Measurements from ENCODE around the gene DKK1. TPM values are rescaled to one million over a fixed set of nuclear protein-coding genes. Genes with fewer than 3 reads are reported as not detected.

DKK1 gene
- total RNA-seq, 1 experiment from 2014 or later: 75.2 TPM

DNA sequence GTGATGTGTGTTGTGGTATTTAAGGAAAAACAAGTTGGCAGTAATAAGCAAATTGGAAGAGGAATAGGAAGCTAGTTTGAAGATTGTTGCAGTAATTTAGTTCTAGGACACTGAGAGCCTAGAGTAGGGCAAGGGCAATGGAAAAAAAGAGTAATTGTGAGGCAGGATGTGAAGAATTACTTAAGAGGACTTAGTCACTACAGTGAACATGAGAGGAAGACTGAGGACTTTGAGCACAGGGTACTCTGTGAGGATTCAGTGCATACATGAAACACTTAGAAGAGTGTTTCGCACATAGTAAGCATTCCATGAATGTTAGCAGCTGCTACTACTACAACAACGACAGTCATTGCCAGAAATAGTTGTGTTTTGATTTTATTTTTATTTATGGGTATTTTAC is 30.9 kb upstream of the DKK1 start:
- H2AFZ ChIP-seq: no peak overlapping the region; the same call in 1 of the 2 replicates
- no peaks in the 10 kb centered on the region for H3F3A ChIP-seq (ENCODE audit: insufficient read depth, low read depth)
- no peaks in the 10 kb centered on the region for H3K79me2 ChIP-seq (ENCODE audit: low read depth)
- intact Hi-C loops (cut with micrococcal nuclease; ENCODE audit: unreplicated experiment): no loop called here
- no peak overlapping the region for H3K27ac ChIP-seq
- H3K4me2 ChIP-seq: no peak overlapping the region
- H3K4me1 ChIP-seq (replicated peaks; ENCODE audit: insufficient read depth): no peaks in the 10 kb centered on the region
- no TSS peak for BruUV-seq (replicated peaks)
- CTCF ChIA-PET: no interaction called here
- no peaks in the 10 kb centered on the region for H4K20me1 ChIP-seq (ENCODE audit: insufficient read depth)
- no peaks in the 10 kb centered on the region for H3K36me3 ChIP-seq (ENCODE audit: low read depth)
- no peaks in the 10 kb centered on the region; the same call in 1 of the 2 replicates for H3K9me2 ChIP-seq (ENCODE audit: insufficient read depth)
- H3K9me3 ChIP-seq (ENCODE audit: insufficient read depth, low read depth): peaks cover under 1% of the 10 kb centered on the region; the same call in 1 of the 2 replicates
- H3K4me3 ChIP-seq: no peak overlapping the region
- H3K27me3 ChIP-seq (ENCODE audit: insufficient read depth, low read depth): no peaks in the 10 kb centered on the region
- DNase-seq: no peak
- POLR2A ChIA-PET (ENCODE audit: unreplicated experiment): no interaction called here
- no peak for TF ChIP-seq EZH2 (IDR thresholded peaks at IDR 0.05; ENCODE audit: low read depth)
- TF ChIP-seq, protein P1, sequence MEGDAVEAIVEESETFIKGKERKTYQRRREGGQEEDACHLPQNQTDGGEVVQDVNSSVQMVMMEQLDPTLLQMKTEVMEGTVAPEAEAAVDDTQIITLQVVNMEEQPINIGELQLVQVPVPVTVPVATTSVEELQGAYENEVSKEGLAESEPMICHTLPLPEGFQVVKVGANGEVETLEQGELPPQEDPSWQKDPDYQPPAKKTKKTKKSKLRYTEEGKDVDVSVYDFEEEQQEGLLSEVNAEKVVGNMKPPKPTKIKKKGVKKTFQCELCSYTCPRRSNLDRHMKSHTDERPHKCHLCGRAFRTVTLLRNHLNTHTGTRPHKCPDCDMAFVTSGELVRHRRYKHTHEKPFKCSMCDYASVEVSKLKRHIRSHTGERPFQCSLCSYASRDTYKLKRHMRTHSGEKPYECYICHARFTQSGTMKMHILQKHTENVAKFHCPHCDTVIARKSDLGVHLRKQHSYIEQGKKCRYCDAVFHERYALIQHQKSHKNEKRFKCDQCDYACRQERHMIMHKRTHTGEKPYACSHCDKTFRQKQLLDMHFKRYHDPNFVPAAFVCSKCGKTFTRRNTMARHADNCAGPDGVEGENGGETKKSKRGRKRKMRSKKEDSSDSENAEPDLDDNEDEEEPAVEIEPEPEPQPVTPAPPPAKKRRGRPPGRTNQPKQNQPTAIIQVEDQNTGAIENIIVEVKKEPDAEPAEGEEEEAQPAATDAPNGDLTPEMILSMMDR (conservative IDR thresholded peaks at IDR 0.05): no peak

DNA sequence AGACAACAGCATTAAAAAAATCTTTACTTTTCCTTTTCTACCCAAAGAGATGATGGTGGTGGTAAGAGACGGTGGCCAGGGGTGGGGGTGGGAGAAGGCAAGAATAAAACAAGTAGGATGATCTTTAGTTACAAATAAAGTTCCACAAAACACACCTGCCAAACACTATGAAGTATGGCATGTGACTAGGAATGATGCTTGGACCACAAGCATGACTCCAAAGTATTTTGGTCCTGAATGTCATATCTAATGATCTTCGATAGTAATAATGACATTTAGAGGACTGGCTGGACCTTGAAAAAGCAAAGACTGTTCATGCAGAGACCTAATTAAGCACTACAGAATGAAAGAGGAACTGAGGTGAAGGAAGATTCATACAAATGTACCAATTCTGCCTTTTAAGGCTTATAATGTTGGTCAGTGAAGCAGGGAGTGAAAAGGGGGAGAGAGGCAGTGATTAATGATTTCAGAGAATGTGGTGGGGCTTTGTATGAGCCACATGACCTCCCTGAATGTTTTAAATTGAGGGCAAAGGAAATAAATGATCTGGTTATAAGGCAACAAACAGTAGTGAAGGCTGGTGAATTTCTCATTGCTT is 29.6 kb upstream of the DKK1 start:
- Histone ChIP-seq H3K9me3 (ENCODE audit: insufficient read depth, low read depth) (no peaks in the 10 kb centered on the region), H3K4me2 (no peak overlapping the region), H2AFZ (no peak overlapping the region; the same call in 1 of the 2 replicates), H4K20me1 (ENCODE audit: insufficient read depth) (no peaks in the 10 kb centered on the region), H3K36me3 (ENCODE audit: low read depth) (no peaks in the 10 kb centered on the region), H3K79me2 (ENCODE audit: low read depth) (no peaks in the 10 kb centered on the region), H3K4me3 (no peak overlapping the region), H3K27me3 (ENCODE audit: insufficient read depth, low read depth) (no peaks in the 10 kb centered on the region), H3F3A (ENCODE audit: insufficient read depth, low read depth) (no peaks in the 10 kb centered on the region), H3K4me1 (replicated peaks; ENCODE audit: insufficient read depth) (no peaks in the 10 kb centered on the region), H3K9me2 (ENCODE audit: insufficient read depth) (no peaks in the 10 kb centered on the region; the same call in 1 of the 2 replicates), H3K27ac (no peak overlapping the region)
- no peak for TF ChIP-seq EZH2 (IDR thresholded peaks at IDR 0.05; ENCODE audit: low read depth)
- TF ChIP-seq, protein P1 (conservative IDR thresholded peaks at IDR 0.05): no peak
- DNase-seq: no peak
- no TSS peak for BruUV-seq (replicated peaks)
- intact Hi-C loops (cut with micrococcal nuclease; ENCODE audit: unreplicated experiment): no loop called here
- POLR2A ChIA-PET (ENCODE audit: unreplicated experiment): no interaction called here
- CTCF ChIA-PET: no interaction called here

DNA sequence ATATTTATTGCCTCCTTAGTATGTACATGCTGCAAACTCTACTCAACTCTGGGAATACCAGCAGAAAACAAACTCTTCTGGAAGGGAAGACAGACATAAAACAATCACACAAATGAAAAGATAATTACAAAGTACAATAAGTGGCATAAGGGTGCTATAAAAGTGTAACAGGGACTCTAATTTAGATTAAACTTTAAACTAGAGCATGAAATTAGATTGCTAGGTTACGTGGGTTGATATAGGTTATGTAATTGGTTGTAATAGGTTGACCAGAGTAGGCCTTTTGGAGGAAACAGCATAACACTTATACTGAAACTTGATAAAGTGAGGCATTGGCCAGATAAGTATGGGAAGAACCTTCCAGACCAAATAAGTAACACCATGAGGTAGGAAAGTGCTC is 26.2 kb upstream of the DKK1 start:
- no peaks in the 10 kb centered on the region for H3K4me1 ChIP-seq (replicated peaks; ENCODE audit: insufficient read depth)
- no peaks in the 10 kb centered on the region for H3K9me2 ChIP-seq (ENCODE audit: insufficient read depth)
- H3K9me3 ChIP-seq (ENCODE audit: insufficient read depth, low read depth): no peaks in the 10 kb centered on the region
- TF ChIP-seq, protein P1 (conservative IDR thresholded peaks at IDR 0.05): no peak
- no peak for TF ChIP-seq EZH2 (IDR thresholded peaks at IDR 0.05; ENCODE audit: low read depth)
- H3K36me3 ChIP-seq (ENCODE audit: low read depth): no peaks in the 10 kb centered on the region
- ChIA-PET CTCF (no interaction called here), POLR2A (ENCODE audit: unreplicated experiment) (no interaction called here)
- H4K20me1 ChIP-seq (ENCODE audit: insufficient read depth): no peaks in the 10 kb centered on the region
- no TSS peak for BruUV-seq (replicated peaks)
- no peak overlapping the region for H2AFZ ChIP-seq
- no peak for DNase-seq
- no peak overlapping the region for H3K4me2 ChIP-seq
- no peak overlapping the region for H3K27ac ChIP-seq
- H3F3A ChIP-seq (ENCODE audit: insufficient read depth, low read depth): no peaks in the 10 kb centered on the region
- H3K79me2 ChIP-seq (ENCODE audit: low read depth): no peaks in the 10 kb centered on the region
- H3K27me3 ChIP-seq (ENCODE audit: insufficient read depth, low read depth): no peaks in the 10 kb centered on the region
- intact Hi-C loops (cut with micrococcal nuclease; ENCODE audit: unreplicated experiment): no loop called here
- no peak overlapping the region for H3K4me3 ChIP-seq

Measured in PC-9 (cell line).